Forelimb muscle (tissue), 1 donor: ENCODE data around the gene WASF3. TPM values are rescaled to one million over a fixed set of nuclear protein-coding genes. Genes with fewer than 3 reads are reported as not detected.

Experiments used
- DNase-seq: peaks from one replicate; pipeline ENCODE4 v3.0.0-alpha.2; 2013; ENCODE audit warnings: low read depth
- polyA plus RNA-seq: library from polyadenylated mRNA; unstranded; fragments of 120-200 nt; gene quantifications from one replicate; pipeline ENCODE4 v1.2.1, GENCODE V29; 2013; ENCODE audit not compliant: insufficient read length

Gene WASF3
- polyA plus RNA-seq, 1 donor = 9.9 TPM

DNA sequence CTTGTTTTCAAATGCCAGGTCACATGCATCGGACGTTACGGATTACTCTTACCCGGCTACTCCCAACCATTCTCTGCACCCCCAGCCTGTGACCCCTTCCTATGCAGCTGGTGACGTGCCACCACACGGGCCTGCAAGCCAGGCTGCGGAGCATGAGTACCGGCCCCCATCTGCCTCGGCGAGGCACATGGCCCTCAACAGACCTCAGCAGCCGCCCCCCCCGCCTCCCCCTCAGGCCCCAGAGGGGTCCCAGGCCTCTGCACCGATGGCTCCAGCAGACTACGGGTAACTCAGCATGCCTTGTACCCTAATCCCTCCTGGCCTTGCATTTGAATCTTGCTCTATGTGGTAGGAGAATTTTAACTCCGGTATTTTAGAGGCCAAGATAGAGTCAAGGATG, 123.6 kb downstream of the WASF3 start:
- no peak for DNase-seq

DNA sequence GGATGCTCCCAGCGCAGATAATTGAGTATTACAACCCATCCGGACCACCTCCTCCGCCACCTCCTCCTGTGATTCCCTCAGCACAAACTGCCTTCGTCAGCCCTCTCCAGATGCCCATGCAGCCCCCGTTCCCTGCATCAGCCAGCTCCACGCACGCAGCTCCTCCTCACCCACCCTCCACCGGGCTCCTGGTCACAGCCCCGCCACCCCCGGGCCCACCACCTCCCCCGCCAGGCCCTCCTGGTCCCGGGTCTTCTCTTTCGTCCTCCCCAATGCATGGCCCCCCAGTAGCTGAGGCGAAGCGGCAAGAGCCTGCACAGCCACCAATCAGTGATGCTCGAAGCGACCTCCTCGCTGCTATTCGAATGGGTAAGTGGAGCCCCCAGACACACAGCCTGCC, 125.1 kb downstream of the WASF3 start:
- no peak for DNase-seq

DNA sequence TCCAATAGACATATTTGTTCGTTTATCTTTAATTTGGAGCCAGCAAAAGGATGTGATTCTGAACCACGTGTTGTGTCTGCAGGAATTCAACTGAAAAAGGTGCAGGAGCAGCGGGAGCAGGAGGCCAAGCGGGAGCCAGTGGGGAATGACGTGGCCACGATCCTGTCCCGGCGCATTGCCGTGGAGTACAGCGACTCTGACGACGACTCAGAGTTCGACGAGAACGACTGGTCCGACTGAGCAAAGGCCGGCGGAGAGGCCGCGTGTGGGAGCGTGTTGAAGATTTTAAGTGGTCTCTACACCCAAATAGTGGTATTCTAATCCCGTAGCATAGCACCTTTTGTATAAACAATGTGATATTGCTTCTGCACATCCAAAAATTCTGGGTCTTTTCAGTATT, 128.1 kb downstream of the WASF3 start:
- DNase-seq = no peak

DNA sequence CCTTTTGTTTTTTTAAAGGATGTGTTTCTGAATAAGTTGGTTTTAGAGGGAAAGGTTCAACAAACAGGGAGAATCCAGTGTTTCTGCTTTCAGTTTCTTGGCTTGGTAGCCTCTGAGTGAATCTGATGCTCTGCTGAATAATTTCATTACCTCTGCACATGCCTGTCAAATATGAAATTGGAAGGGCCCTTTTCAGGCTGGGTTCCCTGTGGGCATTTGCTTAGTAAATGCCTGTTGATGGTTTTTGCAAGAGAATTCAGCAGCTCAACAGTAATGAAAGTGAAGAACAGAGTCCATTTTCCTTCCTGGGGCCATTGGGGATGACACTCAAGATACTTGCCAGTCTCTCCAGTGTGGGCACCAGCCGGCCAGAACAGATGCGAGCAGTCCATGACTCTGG, 128.8 kb downstream of the WASF3 start:
- DNase-seq = no peak

DNA sequence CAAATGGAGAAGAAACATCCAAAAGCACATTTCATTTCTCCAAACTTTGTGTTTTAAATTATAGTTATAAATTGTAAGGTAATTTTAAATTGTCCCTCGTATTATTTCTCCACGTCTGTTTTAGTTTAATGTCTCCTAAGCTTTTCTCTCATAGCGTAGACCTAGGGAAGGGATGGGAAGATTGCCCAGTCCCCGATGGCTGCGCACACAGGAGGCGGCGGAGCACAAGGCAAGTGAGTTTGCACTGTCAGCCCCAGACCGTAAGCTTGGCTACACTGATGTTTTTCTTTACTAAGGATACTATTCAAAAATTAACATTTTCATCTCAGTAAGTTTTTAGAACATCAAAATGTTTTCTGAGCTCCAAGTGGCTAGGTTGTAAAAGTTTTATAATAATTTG, 130.8 kb downstream of the WASF3 start:
- no peak for DNase-seq

DNA sequence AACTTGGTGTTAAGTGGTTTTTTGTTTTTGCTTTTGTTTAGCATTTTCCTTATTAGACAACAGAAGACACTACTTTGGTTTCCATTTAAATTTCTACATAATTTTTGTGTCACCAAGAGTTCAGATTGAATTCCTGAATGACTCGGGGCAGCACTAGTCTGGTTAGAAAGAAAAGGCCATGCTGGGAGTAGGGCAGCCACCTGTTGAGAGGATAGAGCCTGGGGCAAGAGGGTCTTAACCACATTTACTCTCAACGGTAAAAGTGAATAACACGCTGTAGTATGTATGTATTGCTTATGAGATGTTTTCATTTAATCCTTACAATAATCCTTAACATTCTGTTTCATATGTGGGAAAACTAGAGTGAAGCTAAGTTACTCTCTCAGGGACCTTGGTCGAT, 131.5 kb downstream of the WASF3 start:
- no peak for DNase-seq

DNA sequence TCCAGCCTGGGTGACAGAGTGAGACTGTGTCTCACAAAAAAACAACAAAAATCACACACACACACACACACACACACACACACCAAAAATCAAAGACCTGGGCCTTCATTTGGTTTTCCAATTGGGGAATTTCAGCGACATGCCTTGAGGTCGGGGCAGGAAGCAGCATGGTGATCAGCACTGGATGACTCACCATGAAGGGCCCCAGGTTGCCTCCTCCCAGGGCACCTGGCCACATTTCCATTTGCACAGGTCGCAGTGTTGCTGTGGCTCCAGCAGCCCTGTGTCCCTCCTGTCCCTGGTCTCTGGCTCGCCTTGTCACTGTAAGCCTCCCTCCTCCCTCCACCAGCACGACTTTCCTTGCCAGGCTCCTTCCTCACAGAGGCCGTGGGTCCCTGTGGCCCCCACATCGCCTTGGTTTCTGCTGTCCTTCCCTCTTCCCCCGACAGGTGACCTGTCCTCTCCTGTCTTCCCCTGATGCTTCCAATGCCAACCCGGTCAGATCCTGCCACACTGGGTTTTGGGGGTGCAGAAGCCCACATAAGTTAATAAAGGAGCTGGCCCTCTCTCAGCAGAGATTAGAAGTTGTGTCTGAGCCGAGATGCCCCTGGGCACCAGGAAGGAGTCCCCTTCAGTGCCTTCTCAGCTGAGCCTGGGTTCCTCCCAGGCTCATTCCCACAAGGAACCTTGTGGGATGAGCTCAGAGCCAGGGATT, 136.4 kb downstream of the WASF3 start:
- DNase-seq = no peak

DNA sequence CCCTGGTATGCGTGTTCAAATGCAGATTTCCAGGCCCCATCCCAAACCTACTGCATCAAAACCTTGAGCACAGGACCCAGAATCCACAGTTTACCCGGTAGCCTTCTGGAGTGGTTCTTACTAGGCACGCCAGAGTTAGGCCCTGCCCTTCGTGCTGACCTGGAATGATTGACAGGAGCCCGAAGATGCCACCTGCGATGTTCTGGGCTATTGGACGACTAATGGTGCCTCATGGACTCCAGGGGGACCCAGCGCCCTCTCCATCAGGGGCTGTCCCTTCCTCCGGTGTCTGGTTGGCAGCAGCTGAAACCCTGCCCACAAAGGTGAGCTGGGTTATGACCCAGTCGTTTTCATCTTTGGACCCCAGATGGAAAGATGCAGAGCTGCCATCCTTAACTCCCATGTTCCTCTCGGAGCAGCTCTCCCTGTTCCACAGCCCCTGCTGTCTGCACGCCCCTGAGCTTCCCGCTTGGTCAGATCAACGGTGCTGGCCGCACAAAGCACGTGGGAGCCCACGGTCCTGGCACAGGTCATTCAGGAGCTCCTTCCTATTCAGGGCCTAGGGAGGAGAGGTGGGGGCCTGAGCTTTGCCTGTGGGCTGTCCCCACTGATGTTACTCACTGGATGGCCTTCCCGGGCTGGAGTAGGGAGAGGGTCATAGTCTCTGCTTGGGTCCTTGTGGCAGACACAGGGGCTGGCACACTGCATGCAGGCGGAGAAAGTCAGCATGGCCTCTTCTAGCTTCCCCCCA, 137.3 kb downstream of the WASF3 start:
- DNase-seq = no peak

DNA sequence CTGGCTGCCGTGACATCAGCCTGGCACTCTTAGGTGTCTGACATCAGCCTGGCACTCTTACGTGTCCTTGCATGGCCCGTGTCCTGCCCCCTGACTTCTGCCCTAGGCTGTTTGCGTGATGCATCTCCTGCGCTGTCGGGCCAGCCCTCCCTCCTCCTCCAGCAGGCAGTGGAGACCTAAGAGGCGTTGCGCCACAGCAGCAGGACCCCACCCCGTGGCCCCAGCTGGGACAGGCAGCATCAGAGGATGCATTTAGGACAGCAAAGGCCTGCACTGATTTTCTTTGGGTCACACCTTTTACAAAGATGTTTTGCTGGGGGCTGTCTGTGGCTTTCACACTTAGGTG, 137.8 kb downstream of the WASF3 start:
- DNase-seq = no peak

DNA sequence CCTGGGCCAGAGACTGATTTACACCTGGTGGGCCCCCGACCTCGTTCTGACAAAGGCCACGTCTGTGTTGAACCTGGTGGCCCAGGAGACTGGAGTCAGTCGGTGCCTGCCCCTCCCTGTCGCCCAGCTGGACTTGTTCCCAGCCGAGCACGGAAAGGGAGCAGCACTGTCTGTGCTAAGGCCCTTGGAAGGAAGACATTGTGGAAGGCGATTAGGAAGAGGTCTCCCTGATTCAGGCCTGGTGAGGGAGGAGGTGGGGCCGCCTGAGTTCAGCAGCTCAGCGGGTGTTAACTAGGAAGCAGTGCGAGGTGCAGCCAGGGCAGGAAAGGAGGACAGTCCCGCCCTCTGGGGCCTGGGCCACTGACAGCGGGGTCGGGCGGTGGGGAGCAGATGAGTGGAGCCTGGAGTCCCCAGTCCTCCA, 138.4 kb downstream of the WASF3 start:
- DNase-seq = no peak

DNA sequence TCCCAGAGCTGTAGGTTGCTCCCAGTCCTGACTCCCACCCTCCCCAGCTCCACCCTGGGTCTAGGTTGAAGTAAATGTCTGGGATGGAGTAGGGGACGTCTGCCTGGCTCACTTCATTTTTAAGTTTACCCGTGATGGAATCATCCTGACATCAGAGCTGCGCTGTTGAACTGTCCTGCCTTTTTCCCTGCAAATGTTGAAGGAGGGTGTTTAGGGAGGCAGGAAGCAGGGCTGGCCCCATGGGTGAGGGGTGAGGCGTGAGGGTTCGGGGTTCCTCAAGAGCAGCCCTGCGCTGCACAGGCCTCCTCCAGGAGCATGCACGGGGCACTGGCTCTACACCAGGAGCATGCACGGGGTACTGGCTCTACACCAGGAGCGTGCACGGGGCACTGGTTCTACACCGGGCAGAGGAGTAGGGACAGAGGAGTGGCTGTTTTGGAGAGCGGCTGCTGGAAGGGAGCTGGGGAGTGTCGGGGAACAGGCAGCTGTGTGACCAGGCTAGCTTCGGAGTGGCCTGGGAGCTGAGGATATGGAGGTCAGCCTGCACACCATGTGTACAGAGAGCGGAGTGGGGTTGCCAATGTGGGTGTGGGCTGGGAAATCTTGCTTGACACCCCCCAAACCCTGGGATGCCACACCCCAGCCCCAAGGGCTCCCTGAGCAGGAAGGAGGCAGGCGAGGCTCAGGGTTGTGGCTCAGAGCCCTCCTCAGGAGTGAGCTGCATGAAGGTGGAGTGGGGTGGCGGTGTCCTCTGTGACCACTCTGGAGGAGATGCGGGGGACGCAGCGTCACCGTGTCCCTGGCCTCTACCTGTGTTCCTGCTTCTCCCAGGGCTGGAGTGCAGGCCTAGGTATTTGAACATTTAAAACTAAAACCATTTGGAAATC, 139.8 kb downstream of the WASF3 start:
- no peak for DNase-seq

DNA sequence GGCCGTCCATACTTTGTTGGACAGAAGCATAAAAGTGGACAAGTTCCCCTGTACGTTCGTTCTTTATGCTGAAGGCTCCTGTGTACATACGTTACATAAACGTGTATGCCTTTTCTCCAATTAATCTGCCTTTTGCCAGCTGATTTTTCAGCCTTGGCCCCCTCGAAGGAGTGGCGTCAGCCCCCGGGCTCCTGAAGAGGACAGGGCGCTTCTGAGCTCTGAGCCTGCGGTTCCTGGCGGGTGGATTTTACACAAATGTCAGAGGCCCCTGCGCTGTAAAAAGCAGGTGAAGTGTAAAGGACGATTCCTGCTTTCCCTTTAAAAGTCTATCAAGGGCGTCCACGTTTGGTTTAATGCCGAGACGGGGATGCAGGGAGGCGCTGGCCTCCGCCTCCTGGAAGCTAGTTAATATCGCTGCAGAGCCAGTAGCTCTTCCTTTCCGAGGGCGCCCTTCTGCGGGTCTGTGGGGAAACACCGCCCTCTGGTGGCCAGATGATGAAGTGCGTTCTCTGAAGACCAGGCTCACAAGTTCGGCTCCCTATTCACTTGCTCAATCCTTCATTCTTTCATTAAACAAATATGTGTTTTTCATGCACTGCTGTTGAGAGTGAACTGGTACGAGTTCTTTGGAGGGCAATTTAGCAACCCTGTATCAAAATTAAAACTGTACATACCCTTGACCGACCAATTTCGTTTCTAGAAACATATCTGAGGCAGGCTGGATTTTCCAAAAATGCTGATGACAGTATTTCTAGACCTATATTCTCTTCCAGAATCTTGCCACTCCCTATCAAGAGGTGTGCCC, 141.1 kb downstream of the WASF3 start:
- peak; percentile 66 for DNase-seq

DNA sequence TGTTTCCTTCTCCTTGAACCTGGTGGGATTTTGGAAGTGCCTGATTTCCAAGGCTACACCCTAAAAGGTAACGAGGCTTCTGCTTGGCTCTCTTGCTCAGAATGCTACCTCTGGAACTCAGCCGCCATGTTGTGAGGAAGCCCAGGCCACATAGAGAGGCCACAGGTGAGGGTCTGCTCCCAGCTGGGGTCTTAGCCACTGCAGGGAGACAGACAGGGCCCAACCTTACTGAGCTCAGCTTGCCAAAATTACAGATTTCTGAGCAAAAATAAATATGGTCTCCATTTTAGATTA, 141.7 kb downstream of the WASF3 start:
- no peak for DNase-seq

DNA sequence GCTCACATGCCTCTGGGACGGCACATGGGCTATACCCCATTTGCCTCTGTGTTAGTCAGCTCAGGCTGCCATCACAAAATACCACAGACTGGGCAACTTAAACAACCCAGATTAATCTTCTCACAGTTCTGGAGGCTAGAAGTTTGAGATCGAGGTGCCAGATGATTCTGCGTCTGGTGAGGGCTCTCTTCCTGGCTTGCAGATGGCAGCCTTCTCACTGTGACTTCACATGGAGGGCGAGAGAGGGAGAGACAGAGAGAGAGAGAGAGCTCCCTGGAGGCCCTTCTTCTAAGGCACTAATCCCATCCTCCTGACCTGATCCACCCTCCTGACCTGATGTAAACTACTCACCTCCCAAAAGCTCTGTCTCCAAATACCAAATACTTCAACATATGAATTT, 148.1 kb downstream of the WASF3 start:
- DNase-seq = no peak

DNA sequence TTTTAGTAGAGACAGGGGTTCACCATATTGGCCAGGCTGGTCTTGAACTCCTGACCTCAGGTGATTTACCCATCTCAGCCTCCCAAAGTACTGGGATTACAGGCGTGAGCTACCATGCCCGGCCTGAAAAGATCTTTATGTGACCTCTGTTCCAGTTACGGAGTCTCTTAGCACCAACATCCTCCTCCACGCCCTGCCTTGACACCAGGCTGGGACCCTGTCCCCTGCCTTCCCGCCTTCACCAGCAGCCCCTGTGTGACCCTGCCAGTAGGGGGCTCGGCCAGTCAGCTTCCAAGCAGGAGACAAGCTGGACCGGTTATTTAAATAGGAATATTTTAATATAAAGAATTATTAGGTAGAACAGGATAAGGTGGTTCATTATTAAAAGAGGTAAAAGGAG, 148.9 kb downstream of the WASF3 start:
- DNase-seq = no peak

DNA sequence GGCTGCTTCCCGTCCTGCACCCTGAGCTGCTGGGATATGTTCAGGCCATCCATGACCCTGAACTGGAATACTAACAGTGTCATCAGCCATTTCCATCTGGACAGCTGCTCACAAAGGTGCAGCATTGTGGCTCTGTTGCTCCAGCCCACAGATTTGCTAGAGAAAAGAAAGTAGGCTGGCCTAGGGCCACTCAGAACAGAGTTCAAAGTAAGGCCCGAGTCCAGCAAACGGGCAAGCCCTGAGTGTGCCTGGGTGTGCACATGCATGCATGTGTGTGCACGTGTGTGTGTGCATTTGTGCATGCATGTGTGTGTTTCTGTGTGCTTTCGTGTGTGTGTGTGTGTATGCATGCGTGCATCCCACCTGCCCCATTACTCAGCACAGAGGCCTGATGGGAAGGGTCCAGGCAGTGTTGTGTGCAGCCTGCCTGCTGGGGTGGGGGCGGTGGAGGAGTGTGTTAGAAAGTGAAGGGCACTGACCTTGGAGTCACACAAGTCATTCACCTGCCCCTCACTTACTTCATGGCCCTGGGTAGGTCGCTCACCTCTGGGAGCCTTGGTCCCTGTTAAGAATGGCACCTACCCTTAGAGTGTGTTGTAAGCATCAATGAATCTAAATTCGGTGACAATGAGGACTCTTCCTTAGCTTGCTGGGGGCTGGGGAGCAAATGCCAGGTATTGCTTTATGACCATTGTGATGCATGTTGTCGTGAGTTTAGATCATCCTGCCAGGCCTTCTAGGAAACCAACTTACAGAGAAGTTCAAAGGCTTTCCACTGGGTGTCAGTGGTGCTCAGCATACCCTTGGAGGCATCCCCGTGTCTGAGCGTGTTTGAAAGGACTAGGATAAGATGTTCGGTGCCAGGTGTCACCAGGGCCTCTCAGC, 149.9 kb downstream of the WASF3 start:
- no peak for DNase-seq

DNA sequence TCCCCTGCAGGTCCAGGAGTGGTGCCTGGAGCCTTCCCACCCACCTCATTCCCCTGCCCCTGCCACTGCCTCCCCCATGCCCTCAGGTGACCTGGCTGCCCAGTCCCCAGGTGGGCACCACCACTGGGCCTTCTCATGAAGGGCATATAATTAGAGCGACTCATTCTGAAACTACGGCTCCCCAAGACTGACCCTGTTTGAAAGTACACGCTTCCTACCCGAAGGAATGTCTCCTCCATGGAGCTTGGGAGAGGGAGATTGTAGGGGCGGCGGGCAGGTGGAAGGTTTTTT, 150.5 kb downstream of the WASF3 start:
- DNase-seq = no peak

DNA sequence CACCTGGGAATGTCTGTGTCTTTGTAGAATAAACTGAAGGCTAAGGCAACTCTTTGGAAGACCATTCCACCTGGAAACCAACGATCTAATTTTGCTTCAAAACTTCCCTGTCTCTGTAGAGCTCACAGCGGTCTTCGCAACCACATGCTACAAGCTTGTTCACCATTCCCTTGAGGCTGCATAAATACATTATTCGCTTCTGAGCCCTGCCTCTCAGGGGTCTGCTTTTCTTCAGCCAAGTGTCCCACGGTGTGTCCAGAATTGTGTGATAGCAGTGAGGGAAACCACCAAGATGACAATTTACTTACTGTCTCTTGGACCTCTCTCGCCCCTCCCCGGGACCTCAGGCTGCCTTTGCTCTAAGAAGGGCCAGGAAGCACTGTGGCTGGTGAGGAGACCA, 152.0 kb downstream of the WASF3 start:
- DNase-seq = no peak

DNA sequence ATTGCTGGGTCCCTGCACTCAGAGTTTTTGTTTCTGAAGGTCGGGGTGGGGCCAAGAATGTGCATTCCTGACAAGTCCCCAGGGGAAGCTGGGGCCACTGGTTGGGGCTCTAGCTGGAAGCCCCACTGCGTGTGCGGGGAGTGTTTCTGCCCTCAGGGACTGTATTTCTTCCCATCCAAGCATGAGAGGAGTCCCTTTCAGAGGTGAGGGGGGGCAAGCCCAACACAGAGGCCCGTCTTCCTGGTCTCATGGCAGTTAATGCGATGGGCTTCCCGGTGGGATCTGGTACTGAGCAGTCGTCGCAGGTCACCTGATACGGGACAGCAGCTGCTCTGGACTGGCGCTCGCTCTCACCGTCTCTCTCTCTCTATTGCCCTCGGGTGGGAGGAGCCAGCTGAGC, 152.7 kb downstream of the WASF3 start:
- no peak for DNase-seq

DNA sequence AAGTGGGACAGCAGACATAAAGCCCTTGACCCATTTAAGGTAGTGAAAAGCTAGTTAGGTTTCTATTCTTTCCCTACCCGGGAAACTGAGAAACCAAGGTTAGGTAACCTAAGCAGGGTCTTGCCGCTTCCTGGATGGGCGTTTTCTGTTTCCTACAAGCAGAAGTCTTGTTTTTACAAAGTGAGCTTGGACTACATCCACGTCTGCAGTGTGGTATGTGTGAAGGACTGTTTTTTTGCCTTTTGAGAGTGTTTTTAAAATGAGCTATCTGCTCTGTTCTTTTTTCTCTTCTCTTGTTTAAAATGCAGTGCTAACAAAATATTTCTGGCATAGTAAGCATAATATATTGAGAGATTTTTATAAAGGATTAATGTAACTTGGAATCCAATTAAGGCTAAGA, 153.7 kb downstream of the WASF3 start:
- DNase-seq = no peak

DNA sequence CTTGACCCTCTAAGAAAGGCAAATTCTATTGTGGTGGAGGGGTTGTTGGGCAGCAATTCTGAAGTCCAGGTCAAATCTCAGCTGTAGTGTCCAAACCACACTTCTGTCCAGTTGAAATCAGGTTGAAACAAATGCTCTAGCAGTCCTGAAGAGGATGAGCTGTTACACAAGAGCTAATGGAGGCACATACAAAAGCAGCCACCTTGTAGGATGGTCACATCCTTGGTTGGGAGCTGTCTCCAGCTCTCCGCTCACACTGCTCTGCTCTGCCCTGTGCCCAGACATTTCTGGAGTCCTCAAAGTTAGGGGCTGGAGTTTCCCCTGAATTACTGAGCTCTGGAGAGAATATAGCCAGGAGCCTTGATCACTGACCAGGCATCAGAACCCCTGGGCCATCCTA, 155.9 kb downstream of the WASF3 start:
- no peak for DNase-seq
